Chondrocyte (in vitro differentiated cells): ENCODE measurements around the gene IL27RA. TPM values are rescaled to one million over a fixed set of nuclear protein-coding genes. Genes with fewer than 3 reads are reported as not detected.

Experiments
- DNase-seq: peaks from one replicate; pipeline ENCODE4 v3.0.0; 2021; ENCODE audit warnings: mixed read lengths, low spot score
- H3K27ac Mint-ChIP-seq: one replicate; pipeline ENCODE4 v1.8.0; 2021; ENCODE audit warnings: mild to moderate bottlenecking, moderate library complexity, mixed read lengths; ENCODE audit not compliant: unreplicated experiment
- H3K27me3 Mint-ChIP-seq: 2 replicates; pipeline ENCODE4 v1.8.0; 2021; ENCODE audit warnings: low read depth, mixed read lengths
- H3K36me3 Mint-ChIP-seq: 2 replicates; pipeline ENCODE4 v1.8.0; 2021; ENCODE audit warnings: low read depth, mixed read lengths
- H3K4me1 Mint-ChIP-seq: 2 replicates; pipeline ENCODE4 v1.8.0; 2021; ENCODE audit warnings: low read depth, mild to moderate bottlenecking, mixed read lengths
- H3K4me3 Mint-ChIP-seq: one replicate; pipeline ENCODE4 v1.8.0; 2021; ENCODE audit warnings: mild to moderate bottlenecking, moderate library complexity, mixed read lengths; ENCODE audit not compliant: unreplicated experiment
- H3K9me3 Mint-ChIP-seq: 2 replicates; pipeline ENCODE4 v1.8.0; 2021; ENCODE audit warnings: low read depth, mixed read lengths
- CTCF ChIP-seq: fragments of 200-600 bp; sonication (generic); IDR thresholded peaks from 2 replicates; pipeline ENCODE4 v1.5.0; 2021; ENCODE audit warnings: antibody characterized with exemption, mild to moderate bottlenecking, moderate library complexity
- total RNA-seq: library from RNA; stranded (reverse); gene quantifications from 3 replicates; pipeline ENCODE4 v1.2.1, GENCODE V29; 2021

The IL27RA gene
- total RNA-seq, 1 donor from 2014 or later: 3.0 TPM

- Mint-ChIP-seq H3K36me3 (peaks cover 14% of the 10 kb centered on the region), H3K4me3 (no peak overlapping the region), H3K27me3 (no peaks in the 10 kb centered on the region), H3K27ac (no peak overlapping the region), H3K9me3 (peaks cover 8% of the 10 kb centered on the region), H3K4me1 (peaks cover 16% of the 10 kb centered on the region)
- no peak for TF ChIP-seq CTCF
- no peak for DNase-seq
Observed at GRCh38 chr19:14093117-14093823, 61.7 kb downstream of the IL27RA start.

- TF ChIP-seq CTCF: no peak
- no peak overlapping the region for H3K4me3 Mint-ChIP-seq
- H3K27me3 Mint-ChIP-seq: no peaks in the 10 kb centered on the region
- peaks cover 10% of the 10 kb centered on the region for H3K4me1 Mint-ChIP-seq
- H3K9me3 Mint-ChIP-seq: peaks cover 8% of the 10 kb centered on the region
- H3K36me3 Mint-ChIP-seq: peaks cover 10% of the 10 kb centered on the region
- H3K27ac Mint-ChIP-seq: no peak overlapping the region
- DNase-seq: no peak
Observed at GRCh38 chr19:14094854-14095253, 63.3 kb downstream of the IL27RA start.

DNA sequence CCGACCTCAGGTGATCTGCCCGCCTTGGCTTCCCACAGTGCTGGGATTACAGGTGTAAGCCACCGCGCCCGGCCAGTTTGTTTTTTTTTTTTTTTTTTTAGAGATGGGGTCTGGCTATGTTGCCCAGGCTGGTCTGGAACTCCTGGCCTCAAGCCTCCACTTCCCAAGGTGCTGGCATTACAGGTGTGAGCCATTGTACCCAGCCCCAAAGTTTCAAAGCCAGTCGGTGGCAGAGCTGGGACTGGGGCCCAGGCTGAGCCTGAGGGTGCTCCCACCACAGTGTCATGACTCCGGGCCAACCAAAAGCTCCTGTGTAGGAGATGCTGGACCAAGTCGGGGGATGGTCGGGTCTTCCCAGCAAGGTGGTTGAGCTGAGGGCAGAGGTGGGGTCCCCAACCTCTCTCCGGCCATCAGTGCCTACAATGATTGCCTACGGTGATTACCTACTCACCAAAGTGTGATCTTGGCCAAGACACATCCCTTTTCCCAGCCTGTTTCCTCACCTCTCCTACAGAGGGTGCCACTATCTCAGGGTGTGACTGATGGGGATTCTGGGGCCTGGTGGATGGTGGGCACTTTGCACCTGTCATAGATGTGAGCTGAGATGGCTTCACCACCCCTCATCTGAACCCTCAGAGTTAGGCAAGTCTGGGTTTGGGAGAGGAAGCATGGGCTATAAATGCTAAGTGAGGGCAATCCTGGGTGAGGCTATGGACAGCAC is 64.9 kb downstream of the IL27RA start:
- Mint-ChIP-seq H3K4me1 (peaks cover 8% of the 10 kb centered on the region), H3K27me3 (no peaks in the 10 kb centered on the region), H3K36me3 (peaks cover 14% of the 10 kb centered on the region), H3K27ac (no peak overlapping the region), H3K4me3 (no peak overlapping the region), H3K9me3 (peaks cover 8% of the 10 kb centered on the region)
- DNase-seq: no peak
- peak; percentile 29 for TF ChIP-seq CTCF

DNA sequence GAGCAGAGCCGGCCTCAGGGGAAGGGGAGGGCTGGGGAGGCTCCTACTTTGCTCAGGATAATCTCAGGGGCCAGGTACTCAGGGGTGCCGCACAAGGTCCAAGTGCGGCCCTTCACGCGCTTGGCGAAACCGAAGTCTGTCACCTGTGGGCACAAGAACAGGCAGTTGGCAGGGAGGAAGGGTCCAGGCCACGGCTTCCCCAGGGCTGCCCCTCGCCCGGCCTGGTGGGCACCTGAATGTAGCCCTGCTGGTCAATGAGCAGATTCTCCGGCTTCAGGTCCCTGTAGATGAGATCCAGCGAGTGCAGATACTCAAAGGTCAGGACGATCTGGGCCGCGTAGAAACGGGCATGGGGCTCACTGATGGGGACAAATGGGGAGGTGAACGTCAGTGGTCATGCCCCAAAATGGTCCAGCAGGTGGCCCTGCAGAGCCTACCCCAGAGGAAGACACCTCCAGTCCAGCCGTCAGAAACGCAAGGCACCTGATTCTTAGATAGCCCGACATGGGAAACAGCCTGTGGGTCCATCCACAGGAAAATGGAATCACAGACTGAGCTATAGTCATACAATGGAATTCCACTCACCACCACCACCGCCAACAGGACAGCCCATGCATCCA is 66.1 kb downstream of the IL27RA start:
- no peak overlapping the region for H3K4me3 Mint-ChIP-seq
- no peak overlapping the region for H3K27ac Mint-ChIP-seq
- H3K9me3 Mint-ChIP-seq: peaks cover 8% of the 10 kb centered on the region
- no peak for DNase-seq
- peak; percentile 37 for TF ChIP-seq CTCF
- H3K27me3 Mint-ChIP-seq: no peaks in the 10 kb centered on the region
- no peaks in the 10 kb centered on the region for H3K4me1 Mint-ChIP-seq
- H3K36me3 Mint-ChIP-seq: peaks cover 16% of the 10 kb centered on the region

- Mint-ChIP-seq H3K9me3 (no peaks in the 10 kb centered on the region), H3K27me3 (no peaks in the 10 kb centered on the region), H3K4me3 (no peak overlapping the region), H3K4me1 (no peaks in the 10 kb centered on the region), H3K36me3 (peaks cover 20% of the 10 kb centered on the region), H3K27ac (no peak overlapping the region)
- no peak for DNase-seq
- no peak for TF ChIP-seq CTCF
Observed at GRCh38 chr19:14101003-14101545, 69.5 kb downstream of the IL27RA start.
